OCI-M1 (cell line): ENCODE measurements around the gene ADAMTS7.

Experiments
- DNase-seq: peaks from one replicate; lab custom pipeline; 2025; lab: John Stamatoyannopoulos, UW

ADAMTS7 gene

GRCh38 chr15:78718837-78719236 lies 92.4 kb downstream of the ADAMTS7 start:
- DNase-seq, result no peak

- no peak for DNase-seq
Observed at GRCh38 chr15:78717956-78718656, 93.2 kb downstream of the ADAMTS7 start.

DNA sequence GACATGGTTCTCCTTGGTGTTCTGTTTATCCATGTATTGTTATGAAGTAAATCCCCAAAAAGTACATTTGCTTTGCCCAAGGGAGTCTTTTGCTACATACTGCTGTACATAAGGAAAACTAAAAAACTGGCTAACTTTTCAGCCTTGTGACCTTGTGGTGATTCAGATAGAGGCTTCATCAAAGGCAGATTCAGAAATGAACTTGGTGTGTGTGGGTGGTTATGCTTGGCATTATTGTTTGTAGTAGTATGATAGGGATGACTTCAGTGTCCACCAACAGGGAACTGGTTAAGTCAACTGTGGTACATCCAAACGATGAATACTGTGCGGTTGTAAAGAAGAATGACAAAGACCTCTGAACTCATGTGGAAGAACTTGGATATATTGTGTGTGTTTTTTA lies 94.6 kb downstream of the ADAMTS7 start:
- no peak for DNase-seq

GRCh38 chr15:78715930-78716329 lies 95.3 kb downstream of the ADAMTS7 start:
- no peak for DNase-seq

- no peak for DNase-seq
Observed at GRCh38 chr15:78715434-78715833, 95.8 kb downstream of the ADAMTS7 start.

DNA sequence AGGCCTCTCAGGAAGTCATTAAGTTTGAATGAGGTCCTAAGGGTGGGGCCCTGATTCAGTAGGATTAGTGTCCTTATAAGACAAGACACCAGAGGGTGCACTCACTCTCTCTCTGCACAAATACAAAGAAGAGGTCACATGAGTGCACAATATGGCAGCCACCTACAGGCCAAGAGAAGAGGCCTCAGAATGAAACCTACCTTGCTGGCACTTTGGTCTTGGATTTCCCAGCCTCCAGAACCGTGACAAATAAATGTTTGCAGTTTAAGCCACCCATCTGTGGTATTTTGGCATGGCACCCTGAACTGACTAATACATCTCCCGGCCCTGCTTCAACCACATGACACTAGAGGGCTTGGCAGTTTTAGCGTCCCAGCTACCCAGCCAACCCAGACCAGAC lies 96.4 kb downstream of the ADAMTS7 start:
- DNase-seq, result peak; percentile 41

- no peak for DNase-seq
Observed at GRCh38 chr15:78712797-78713515, 98.3 kb downstream of the ADAMTS7 start.

DNA sequence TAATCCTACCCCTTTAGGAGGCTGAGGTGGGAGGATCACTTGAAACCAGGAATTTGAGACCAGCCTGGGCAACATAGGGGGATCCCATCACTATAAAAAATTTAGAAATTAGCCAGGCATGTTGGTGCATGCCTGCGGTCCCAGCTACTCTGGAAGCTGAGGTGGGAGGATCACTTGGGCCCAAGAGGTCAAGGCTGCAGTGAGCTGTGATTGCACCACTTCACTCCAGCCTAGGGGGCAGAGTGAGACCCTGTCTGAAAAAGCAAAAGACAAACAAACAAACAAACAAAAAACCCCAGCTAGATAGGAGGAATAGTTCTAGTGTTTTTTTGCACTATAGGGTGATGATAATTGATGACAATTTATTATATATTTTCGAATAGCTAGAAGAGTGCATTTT lies 99.6 kb downstream of the ADAMTS7 start:
- no peak for DNase-seq

DNA sequence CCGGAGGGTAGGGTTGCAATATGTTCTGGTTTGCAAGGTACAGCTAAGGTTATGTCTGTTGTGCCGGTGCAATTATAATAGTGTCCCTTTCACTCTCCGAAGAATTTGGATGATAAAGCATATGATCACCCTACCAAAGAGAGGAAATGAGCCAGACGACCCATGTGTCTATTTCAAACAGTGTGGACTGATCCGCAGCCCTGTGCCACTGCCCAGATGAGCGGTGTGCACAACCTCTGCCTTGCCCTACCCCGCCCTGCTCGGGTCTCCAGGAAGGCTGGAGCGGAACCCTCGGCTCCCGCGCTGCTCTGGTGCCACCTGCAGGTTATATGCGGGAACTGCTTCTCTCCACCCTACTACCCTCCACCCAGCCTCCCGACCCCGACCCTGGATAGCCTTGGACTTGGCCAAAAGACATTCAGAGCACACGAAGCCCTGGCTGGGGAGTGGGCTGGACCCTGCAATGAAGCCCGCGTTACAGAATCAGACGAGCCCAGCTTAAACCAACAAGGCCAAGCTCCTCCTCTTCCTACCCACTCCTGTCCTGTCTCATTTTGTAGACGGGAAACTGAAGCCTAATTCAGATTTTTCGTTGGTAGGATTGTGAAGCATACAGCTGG lies 101.9 kb downstream of the ADAMTS7 start:
- peak; percentile 81 for DNase-seq
